ENCODE measurements around the gene CLTRN. TPM values are rescaled to one million over a fixed set of nuclear protein-coding genes. Genes with fewer than 3 reads are reported as not detected.

CLTRN gene
- total and polyA plus RNA-seq, 4 donors: 1.1 to 3.6 (median 2.3) TPM

DNA sequence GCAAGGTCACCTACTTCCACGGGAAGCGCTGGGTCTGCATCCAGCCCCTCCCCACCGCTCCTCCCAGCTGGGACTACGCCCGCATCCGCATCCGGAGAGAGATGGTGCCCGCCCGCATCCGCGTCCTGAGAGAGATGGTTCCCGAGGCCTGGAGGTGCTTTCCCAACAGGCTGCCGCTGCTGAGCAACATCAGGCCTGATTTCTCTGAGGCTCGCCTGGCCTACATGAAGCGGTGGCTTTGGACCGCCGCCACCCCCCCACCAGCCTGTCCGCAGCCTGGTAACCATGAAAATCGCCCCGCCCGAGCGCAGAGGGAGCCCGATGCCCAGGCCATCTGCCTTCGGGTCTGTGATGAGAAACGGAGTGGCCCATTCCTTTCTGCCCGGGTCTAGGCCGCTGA lies 18.1 kb downstream of the CLTRN start:
- TF ChIP-seq CTCF (IDR thresholded peaks at IDR 0.05; ENCODE audit: control extremely low read depth, extremely low read depth): no peak
- no peak overlapping the region for H3K27ac ChIP-seq (ENCODE audit: low read depth in 1 of 2, low read length in 1 of 2)
- no peak overlapping the region for H3K4me3 ChIP-seq
- H3K4me1 ChIP-seq (ENCODE audit: control insufficient read depth in 5 of 5, insufficient read depth in 5 of 5, low read length in 5 of 5): no peaks in the 10 kb centered on the region
- 91 to 98% methylated on average over 17 to 27 of the region's 27 CpGs for WGBS, 2 donors
- H3K9me3 ChIP-seq (ENCODE audit: control insufficient read depth in 4 of 4, insufficient read depth in 3 of 4, low read length in 3 of 4): peaks cover 0 to 1% (median 0%) of the 10 kb centered on the region in 4 donors
- H3K27me3 ChIP-seq (ENCODE audit: control insufficient read depth in 3 of 3, insufficient read depth in 3 of 3, low read length in 2 of 3): peaks cover 3 to 41% (median 27%) of the 10 kb centered on the region in 3 donors
- ATAC-seq (ENCODE audit: insufficient read depth, low FRiP score): no peak
- DNase-seq: no peak
- H3K36me3 ChIP-seq (ENCODE audit: control insufficient read depth in 4 of 4, insufficient read depth in 4 of 4, low read length in 4 of 4): no peaks in the 10 kb centered on the region
- H3K9ac ChIP-seq (ENCODE audit: insufficient read depth in 1 of 2, low read length in 2 of 2): no peak overlapping the region

DNA sequence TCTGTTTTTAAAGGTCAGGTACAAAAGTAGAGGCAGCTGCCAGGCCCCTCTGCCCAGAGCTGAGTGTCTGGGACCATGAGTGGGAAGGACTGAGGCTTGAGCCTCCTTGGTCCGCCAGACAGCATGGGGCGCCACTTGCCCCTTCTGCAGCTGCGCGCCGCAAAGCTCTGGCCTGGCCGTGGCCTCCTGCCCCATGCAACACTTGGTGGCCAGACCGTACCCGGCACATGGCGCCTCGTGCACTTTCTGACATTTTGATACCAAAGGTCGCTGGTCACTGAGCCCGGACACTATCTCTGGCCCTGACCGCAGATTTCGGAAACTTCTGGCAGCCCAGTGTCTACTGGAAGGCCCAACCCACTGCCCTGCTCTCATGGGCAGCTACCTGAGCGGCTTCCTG lies 18.6 kb downstream of the CLTRN start:
- H3K27me3 ChIP-seq (ENCODE audit: control insufficient read depth in 3 of 3, insufficient read depth in 3 of 3, low read length in 2 of 3): peaks cover 3 to 43% (median 25%) of the 10 kb centered on the region in 3 donors
- 87 to 96% methylated on average over 14 to 15 of the region's 15 CpGs for WGBS, 2 donors
- H3K4me1 ChIP-seq (ENCODE audit: control insufficient read depth in 5 of 5, insufficient read depth in 5 of 5, low read length in 5 of 5): no peaks in the 10 kb centered on the region
- no peak for DNase-seq
- ATAC-seq (ENCODE audit: insufficient read depth, low FRiP score): no peak
- peaks cover 0 to 1% (median 0%) of the 10 kb centered on the region in 4 donors for H3K9me3 ChIP-seq (ENCODE audit: control insufficient read depth in 4 of 4, insufficient read depth in 3 of 4, low read length in 3 of 4)
- H3K9ac ChIP-seq (ENCODE audit: insufficient read depth in 1 of 2, low read length in 2 of 2): no peak overlapping the region
- no peaks in the 10 kb centered on the region for H3K36me3 ChIP-seq (ENCODE audit: control insufficient read depth in 4 of 4, insufficient read depth in 4 of 4, low read length in 4 of 4)
- H3K4me3 ChIP-seq: no peak overlapping the region
- no peak for TF ChIP-seq CTCF (IDR thresholded peaks at IDR 0.05; ENCODE audit: control extremely low read depth, extremely low read depth)
- H3K27ac ChIP-seq (ENCODE audit: low read depth in 1 of 2, low read length in 1 of 2): no peak overlapping the region

GRCh38 chrX:15645266-15645665 lies 19.3 kb downstream of the CLTRN start:
- no peak for TF ChIP-seq CTCF (IDR thresholded peaks at IDR 0.05; ENCODE audit: control extremely low read depth, extremely low read depth)
- peaks cover 3 to 47% (median 28%) of the 10 kb centered on the region in 3 donors for H3K27me3 ChIP-seq (ENCODE audit: control insufficient read depth in 3 of 3, insufficient read depth in 3 of 3, low read length in 2 of 3)

GRCh38 chrX:15644560-15644872 lies 20.1 kb downstream of the CLTRN start:
- TF ChIP-seq CTCF (IDR thresholded peaks at IDR 0.05; ENCODE audit: control extremely low read depth, extremely low read depth): no peak
- DNase-seq (no peak), ATAC-seq (ENCODE audit: insufficient read depth, low FRiP score) (no peak)
- Histone ChIP-seq H3K9me3 (ENCODE audit: control insufficient read depth in 4 of 4, insufficient read depth in 3 of 4, low read length in 3 of 4) (peaks cover 0 to 2% (median 0%) of the 10 kb centered on the region in 4 donors), H3K9ac (ENCODE audit: insufficient read depth in 1 of 2, low read length in 2 of 2) (no peak overlapping the region), H3K27ac (ENCODE audit: low read depth in 1 of 2, low read length in 1 of 2) (no peak overlapping the region), H3K27me3 (ENCODE audit: control insufficient read depth in 3 of 3, insufficient read depth in 3 of 3, low read length in 2 of 3) (peaks cover 3 to 43% (median 22%) of the 10 kb centered on the region in 3 donors), H3K4me3 (no peak overlapping the region), H3K36me3 (ENCODE audit: control insufficient read depth in 4 of 4, insufficient read depth in 4 of 4, low read length in 4 of 4) (no peaks in the 10 kb centered on the region), H3K4me1 (ENCODE audit: control insufficient read depth in 5 of 5, insufficient read depth in 5 of 5, low read length in 5 of 5) (no peaks in the 10 kb centered on the region)
- WGBS, 2 donors: 93% methylated on average over 1 of the region's 1 CpG

More at GRCh38 chrX:15645266-15645665, 19.3 kb downstream of the CLTRN start:
- no peak for ATAC-seq (ENCODE audit: insufficient read depth, low FRiP score)
- Histone ChIP-seq H3K4me3 (no peak overlapping the region), H3K4me1 (ENCODE audit: control insufficient read depth in 5 of 5, insufficient read depth in 5 of 5, low read length in 5 of 5) (no peaks in the 10 kb centered on the region), H3K36me3 (ENCODE audit: control insufficient read depth in 4 of 4, insufficient read depth in 4 of 4, low read length in 4 of 4) (no peaks in the 10 kb centered on the region), H3K9me3 (ENCODE audit: control insufficient read depth in 4 of 4, insufficient read depth in 3 of 4, low read length in 3 of 4) (peaks cover 0 to 2% (median 0%) of the 10 kb centered on the region in 4 donors), H3K27ac (ENCODE audit: low read depth in 1 of 2, low read length in 1 of 2) (no peak overlapping the region), H3K9ac (ENCODE audit: insufficient read depth in 1 of 2, low read length in 2 of 2) (no peak overlapping the region)
- WGBS, 2 donors: 74 to 93% methylated on average over 3 of the region's 3 CpGs
- no peak for DNase-seq

All from lung (tissue), 12 donors.